Neural crest cell (in vitro differentiated cells): ENCODE measurements around the gene OR10P1. TPM values are rescaled to one million over a fixed set of nuclear protein-coding genes. Genes with fewer than 3 reads are reported as not detected.

Source experiments
- DNase-seq: peaks from one replicate; pipeline ENCODE4 v3.0.0; 2021; ENCODE audit warnings: low read depth, mixed read lengths, low spot score
- H3K27ac Mint-ChIP-seq: one replicate; pipeline ENCODE4 v1.8.0; 2021; ENCODE audit warnings: mild to moderate bottlenecking, mixed read lengths; ENCODE audit not compliant: unreplicated experiment
- H3K27me3 Mint-ChIP-seq: 2 replicates; pipeline ENCODE4 v1.8.0; 2021; ENCODE audit warnings: low read depth, mild to moderate bottlenecking, mixed read lengths
- H3K36me3 Mint-ChIP-seq: 2 replicates; pipeline ENCODE4 v1.8.0; 2021; ENCODE audit warnings: low read depth, mild to moderate bottlenecking, mixed read lengths
- H3K4me1 Mint-ChIP-seq: 2 replicates; pipeline ENCODE4 v1.8.0; 2021; ENCODE audit warnings: mixed read lengths
- H3K4me3 Mint-ChIP-seq: one replicate; pipeline ENCODE4 v1.8.0; 2021; ENCODE audit warnings: mild to moderate bottlenecking, mixed read lengths
- H3K9me3 Mint-ChIP-seq: 2 replicates; pipeline ENCODE4 v1.8.0; 2021; ENCODE audit warnings: mixed read lengths
- total RNA-seq: library from RNA; stranded (reverse); gene quantifications from 2 replicates; pipeline ENCODE4 v1.2.1, GENCODE V29; 2021
- TF ChIP-seq, protein P1 (sequence below): fragments of 200-600 bp; sonication (generic); conservative IDR thresholded peaks from 2 replicates; pipeline ENCODE4 v1.5.0; 2021; ENCODE audit warnings: antibody characterized with exemption, mild to moderate bottlenecking

The OR10P1 gene
- total RNA-seq, 1 donor from 2014 or later, result not detected

DNA sequence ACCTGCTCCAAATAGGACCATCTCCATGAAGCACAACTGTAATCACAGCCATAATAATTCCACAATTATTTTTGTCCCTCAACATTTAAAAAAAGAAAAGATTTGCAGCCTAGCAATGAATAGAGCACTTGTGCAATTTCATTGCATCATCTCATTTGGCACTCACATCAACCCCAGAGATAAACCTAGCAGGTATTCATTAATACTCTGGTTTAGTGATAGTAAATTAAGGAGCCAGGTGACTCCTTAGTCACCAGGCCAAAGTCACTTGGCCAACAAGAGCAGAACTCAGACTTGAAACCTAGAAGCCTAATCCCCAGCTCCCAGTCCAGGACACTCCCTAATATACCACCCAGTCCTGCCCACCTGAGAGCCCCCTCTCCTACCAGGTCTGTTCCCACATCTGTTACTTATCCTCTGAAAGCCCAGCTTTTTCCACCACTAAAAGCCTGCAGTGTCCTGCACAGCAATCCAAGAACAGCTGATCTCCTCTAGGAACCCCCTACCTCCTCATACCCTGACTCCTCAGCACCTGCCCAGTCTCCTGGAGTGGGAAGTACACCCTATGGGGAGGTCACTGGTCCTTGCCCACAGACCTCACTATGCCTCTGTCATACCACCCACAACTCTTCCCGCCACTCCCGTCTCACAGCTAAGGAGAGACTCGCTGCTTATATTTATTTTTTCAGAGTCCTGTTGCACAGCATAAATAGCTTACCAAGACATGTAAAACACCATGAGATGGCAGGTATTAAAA, 22.1 kb downstream of the OR10P1 start:
- TF ChIP-seq, protein P1, sequence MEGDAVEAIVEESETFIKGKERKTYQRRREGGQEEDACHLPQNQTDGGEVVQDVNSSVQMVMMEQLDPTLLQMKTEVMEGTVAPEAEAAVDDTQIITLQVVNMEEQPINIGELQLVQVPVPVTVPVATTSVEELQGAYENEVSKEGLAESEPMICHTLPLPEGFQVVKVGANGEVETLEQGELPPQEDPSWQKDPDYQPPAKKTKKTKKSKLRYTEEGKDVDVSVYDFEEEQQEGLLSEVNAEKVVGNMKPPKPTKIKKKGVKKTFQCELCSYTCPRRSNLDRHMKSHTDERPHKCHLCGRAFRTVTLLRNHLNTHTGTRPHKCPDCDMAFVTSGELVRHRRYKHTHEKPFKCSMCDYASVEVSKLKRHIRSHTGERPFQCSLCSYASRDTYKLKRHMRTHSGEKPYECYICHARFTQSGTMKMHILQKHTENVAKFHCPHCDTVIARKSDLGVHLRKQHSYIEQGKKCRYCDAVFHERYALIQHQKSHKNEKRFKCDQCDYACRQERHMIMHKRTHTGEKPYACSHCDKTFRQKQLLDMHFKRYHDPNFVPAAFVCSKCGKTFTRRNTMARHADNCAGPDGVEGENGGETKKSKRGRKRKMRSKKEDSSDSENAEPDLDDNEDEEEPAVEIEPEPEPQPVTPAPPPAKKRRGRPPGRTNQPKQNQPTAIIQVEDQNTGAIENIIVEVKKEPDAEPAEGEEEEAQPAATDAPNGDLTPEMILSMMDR, result no peak
- Mint-ChIP-seq H3K27ac (no peak overlapping the region), H3K4me3 (no peak overlapping the region), H3K27me3 (peaks cover 8% of the 10 kb centered on the region), H3K9me3 (no peaks in the 10 kb centered on the region), H3K36me3 (no peaks in the 10 kb centered on the region), H3K4me1 (no peaks in the 10 kb centered on the region)
- DNase-seq, result no peak

DNA sequence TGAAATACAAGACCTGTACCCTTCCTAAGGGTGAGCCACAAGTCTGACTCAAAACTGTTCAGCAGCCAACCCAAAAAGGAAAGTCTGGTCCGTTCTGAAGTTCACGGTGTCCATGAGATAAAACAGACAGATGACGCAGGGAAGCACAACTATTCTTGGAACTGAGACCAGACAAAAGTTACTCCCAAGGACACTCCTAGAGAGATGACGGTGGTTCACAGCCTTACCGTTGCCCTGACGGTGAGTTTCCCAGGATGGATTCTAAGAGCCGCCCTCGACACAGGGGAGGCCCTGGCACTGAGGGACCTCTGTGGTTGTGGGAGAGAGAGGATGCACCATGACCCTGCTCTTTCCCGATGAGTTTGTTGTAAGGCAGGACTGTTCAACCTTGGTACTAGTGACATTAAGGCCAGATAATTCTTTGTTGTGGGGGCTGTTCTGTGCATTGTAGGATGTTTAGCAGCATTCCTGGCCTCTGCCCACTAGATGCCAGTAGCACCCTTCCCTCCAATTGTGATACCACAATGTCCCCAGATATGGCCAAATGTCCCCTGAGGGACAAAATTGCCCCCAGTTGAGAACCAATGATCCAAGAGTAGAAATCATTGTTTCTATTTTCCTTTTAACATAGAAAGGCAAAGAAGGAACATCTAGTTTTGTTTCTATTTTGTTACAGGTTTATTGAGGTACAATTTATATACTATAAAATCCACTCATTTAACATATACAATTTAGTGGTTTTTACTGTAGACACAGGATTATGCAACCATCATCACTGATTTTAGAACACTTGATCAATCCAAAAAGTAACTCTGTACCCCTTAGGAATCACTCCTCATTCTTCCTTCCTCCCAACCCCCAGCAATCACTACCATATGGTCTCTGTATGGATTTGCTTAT, 23.0 kb downstream of the OR10P1 start:
- no peak for DNase-seq
- Mint-ChIP-seq H3K9me3 (no peaks in the 10 kb centered on the region), H3K4me3 (no peak overlapping the region), H3K4me1 (no peaks in the 10 kb centered on the region), H3K36me3 (no peaks in the 10 kb centered on the region), H3K27ac (no peak overlapping the region), H3K27me3 (peaks cover 8% of the 10 kb centered on the region)
- TF ChIP-seq, protein P1, result peak; percentile 42

DNA sequence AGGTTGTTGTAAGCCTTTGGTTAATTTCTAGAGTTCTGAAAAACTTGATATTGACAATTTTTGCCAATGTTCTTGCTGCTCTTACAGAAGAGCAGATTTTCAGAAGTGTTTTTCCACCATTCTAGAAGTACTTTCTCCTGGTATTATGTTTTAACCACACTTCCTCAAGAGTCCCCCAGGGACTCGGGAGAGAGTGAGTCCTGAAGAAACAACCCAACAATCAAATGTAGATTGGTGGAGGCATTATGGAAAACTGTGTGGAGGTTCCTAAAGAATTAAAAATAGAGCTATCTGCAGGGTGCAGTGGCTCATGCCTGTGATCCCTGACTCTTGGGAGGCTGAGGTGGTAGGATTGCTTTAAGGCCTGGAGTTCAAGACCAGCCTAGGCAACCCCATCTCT, 26.7 kb downstream of the OR10P1 start:
- Mint-ChIP-seq H3K4me3 (no peak overlapping the region), H3K9me3 (no peaks in the 10 kb centered on the region), H3K36me3 (no peaks in the 10 kb centered on the region), H3K27me3 (peaks cover 4% of the 10 kb centered on the region), H3K4me1 (no peaks in the 10 kb centered on the region), H3K27ac (no peak overlapping the region)
- TF ChIP-seq, protein P1, result no peak
- no peak for DNase-seq

DNA sequence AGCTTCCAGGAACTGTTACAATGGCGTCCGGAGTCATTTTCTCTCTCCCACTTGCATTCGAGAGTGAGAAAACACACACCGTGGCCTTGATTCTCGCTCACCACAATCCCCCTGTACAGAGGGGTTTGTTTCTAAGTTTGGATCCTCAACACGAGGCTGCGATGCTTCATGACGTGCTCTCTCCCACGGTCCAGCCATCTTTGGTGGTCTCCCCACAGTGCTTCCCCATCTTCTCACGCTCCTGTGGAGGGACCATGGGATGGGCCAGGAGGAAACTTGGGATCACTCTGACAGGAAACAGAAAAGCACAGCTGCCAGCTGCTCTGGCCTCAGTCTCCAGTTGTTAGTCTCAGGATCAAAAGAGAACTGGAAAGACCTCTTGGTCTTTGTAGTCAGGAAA, 28.1 kb downstream of the OR10P1 start:
- Mint-ChIP-seq H3K36me3 (no peaks in the 10 kb centered on the region), H3K27me3 (no peaks in the 10 kb centered on the region), H3K4me1 (no peaks in the 10 kb centered on the region), H3K9me3 (no peaks in the 10 kb centered on the region), H3K27ac (no peak overlapping the region), H3K4me3 (no peak overlapping the region)
- DNase-seq, result no peak
- TF ChIP-seq, protein P1, result no peak

DNA sequence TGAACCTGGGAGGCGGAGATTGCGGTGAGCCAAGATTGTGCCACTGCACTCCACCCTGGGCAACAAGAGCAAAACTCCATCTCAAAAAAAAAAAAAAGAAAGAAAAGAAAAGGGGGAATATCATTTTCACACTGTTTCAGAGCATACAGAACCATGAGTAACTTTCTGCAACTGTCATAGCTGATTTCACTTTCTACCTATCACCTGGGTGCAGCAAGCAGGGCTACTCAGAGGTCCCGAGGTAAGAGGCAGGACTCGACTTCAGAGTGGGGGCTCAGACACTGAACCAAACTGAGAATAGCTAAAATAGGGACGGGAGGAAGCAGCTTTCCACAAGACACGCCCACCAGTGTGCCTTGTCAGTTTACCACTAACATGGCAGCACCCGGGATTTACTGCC, 29.8 kb downstream of the OR10P1 start:
- Mint-ChIP-seq H3K27me3 (no peaks in the 10 kb centered on the region), H3K36me3 (no peaks in the 10 kb centered on the region), H3K9me3 (no peaks in the 10 kb centered on the region), H3K27ac (no peak overlapping the region), H3K4me3 (no peak overlapping the region), H3K4me1 (peaks cover 4% of the 10 kb centered on the region)
- TF ChIP-seq, protein P1, result no peak
- DNase-seq, result no peak
